GM12878 (cell line): Measurements from ENCODE around the gene EPHA7. TPM values are rescaled to one million over a fixed set of nuclear protein-coding genes. Genes with fewer than 3 reads are reported as not detected.

Source experiments
- ATAC-seq: fragments of 200-7000 bp; cut with Tn5 transposase; 3 replicates; pipeline ENCODE4 v1.9.1; 2020; ENCODE audit warnings: mild to moderate bottlenecking, moderate library complexity
- BruUV-seq: library from RNA; stranded (reverse); fragments of 400-500 nt; replicated peaks from 2 replicates; lab custom pipeline; 2021; lab: Mats Ljungman, UMichigan
- CTCF ChIA-PET: fragments of 300-600 bp; sonication (Branson Sonifier 250); formaldehyde crosslinking; extraction: SDS; loops from one replicate; lab custom pipeline; 2021; ENCODE audit warnings: inconsistent platforms; lab: Yijun Ruan, JAX
- POLR2A ChIA-PET: fragments of 350-600 bp; formaldehyde crosslinking; extraction: SDS; loops from one replicate; lab custom pipeline; 2021; ENCODE audit warnings: inconsistent platforms; lab: Charles Lee
- RAD21 ChIA-PET: fragments of 300-600 bp; sonication (Branson Sonifier 250); formaldehyde crosslinking; loops from one replicate; lab custom pipeline; 2023; ENCODE audit warnings: antibody characterized with exemption; ENCODE audit not compliant: unreplicated experiment; lab: Charles Lee
- SMC1A ChIA-PET: fragments of 300-600 bp; sonication (Branson Sonifier 250); formaldehyde crosslinking; loops from one replicate; lab custom pipeline; 2023; ENCODE audit not compliant: unreplicated experiment, uncharacterized antibody; lab: Charles Lee
- DNase-seq: peaks from one replicate; pipeline ENCODE4 v3.0.0-alpha.2; 2011; ENCODE audit warnings: low read depth, low spot score
- FAIRE-seq: peaks from 3 replicates; lab custom pipeline; 2011; peaks lifted over from hg19 to GRCh38; lab: Jason Lieb, UNC
- H2AFZ ChIP-seq: 2 replicates; pipeline ENCODE4 v1.6.0; 2011; ENCODE audit warnings: low read depth, low read length, control low read depth; ENCODE audit not compliant: control insufficient read depth
- H3K27ac ChIP-seq: 2 replicates; pipeline ENCODE4 v1.5.1; 2011; ENCODE audit warnings: control low read depth; ENCODE audit not compliant: control insufficient read depth, insufficient read depth
- H3K27me3 ChIP-seq, 2 experiments: replicated peaks in 1 of 2; 2 replicates each; pipeline versions ENCODE4 v1.6.0 to v1.6.1; 2011; ENCODE audit warnings: low read length in 1 of 2; ENCODE audit not compliant: control insufficient read depth in 2 of 2, insufficient read depth in 2 of 2
- H3K36me3 ChIP-seq, 2 experiments: 2 replicates each; pipeline ENCODE4 v1.5.1; 2011; ENCODE audit warnings: low read length in 1 of 2; ENCODE audit not compliant: control insufficient read depth in 2 of 2, insufficient read depth in 2 of 2
- H3K4me1 ChIP-seq: 2 replicates; pipeline ENCODE4 v1.6.1; 2011; ENCODE audit warnings: mild to moderate bottlenecking, low read length, moderate library complexity, mixed read lengths; ENCODE audit not compliant: control insufficient read depth, insufficient read depth
- H3K4me2 ChIP-seq: 2 replicates; pipeline ENCODE4 v1.6.0; 2011; ENCODE audit warnings: control low read depth; ENCODE audit not compliant: control insufficient read depth, insufficient read depth
- H3K4me3 ChIP-seq: fragments of 200-600 bp; sonication (generic); 2 replicates; pipeline ENCODE4 v1.5.1; 2016
- H3K79me2 ChIP-seq: 2 replicates; pipeline ENCODE4 v1.6.0; 2011; ENCODE audit warnings: low read length; ENCODE audit not compliant: control insufficient read depth, insufficient read depth
- H3K9ac ChIP-seq: 2 replicates; pipeline ENCODE4 v1.8.0; 2011; ENCODE audit warnings: low read length, control low read depth, mixed read lengths; ENCODE audit not compliant: control insufficient read depth, insufficient read depth
- H3K9me3 ChIP-seq: replicated peaks from 3 replicates; pipeline ENCODE4 v1.5.1; 2011; ENCODE audit warnings: mild to moderate bottlenecking, low read length; ENCODE audit not compliant: control insufficient read depth, insufficient read depth
- H4K20me1 ChIP-seq: 2 replicates; pipeline ENCODE4 v1.6.0; 2011; ENCODE audit not compliant: control insufficient read depth, insufficient read depth
- E2F8 ChIP-seq: fragments of 450-650 bp; IDR thresholded peaks from 2 replicates; pipeline ENCODE4 v1.6.1; 2018; ENCODE audit warnings: mild to moderate bottlenecking, low read depth, moderate library complexity; ENCODE audit not compliant: partially characterized antibody
- EZH2 ChIP-seq: IDR thresholded peaks from 2 replicates; pipeline ENCODE4 v1.6.1; 2012; ENCODE audit warnings: low read depth, mild to moderate bottlenecking, control low read depth, inconsistent platforms, low read length, borderline replicate concordance; ENCODE audit not compliant: control insufficient read depth
- JUNB ChIP-seq: IDR thresholded peaks from 2 replicates; pipeline ENCODE4 v1.6.1; 2016; ENCODE audit warnings: antibody characterized with exemption, mild to moderate bottlenecking
- MYC ChIP-seq: IDR thresholded peaks from 2 replicates; pipeline ENCODE4 v1.6.1; 2011; ENCODE audit warnings: mild to moderate bottlenecking, low read length, moderate library complexity, inconsistent platforms; ENCODE audit not compliant: insufficient read depth, insufficient replicate concordance, insufficient read length, severe bottlenecking
- PKNOX1 ChIP-seq: fragments of 450-650 bp; IDR thresholded peaks from 2 replicates; pipeline ENCODE4 v1.6.1; 2016; ENCODE audit warnings: mild to moderate bottlenecking
- WGBS: methylation state at CpG from one replicate; pipeline ENCODE4 v1.1.6; 2016; ENCODE audit warnings: low lambda C conversion rate; ENCODE audit not compliant: insufficient replicate concordance, insufficient coverage; ENCODE audit errors: missing lambda C conversion rate; 5-methylcytosine and 5-hydroxymethylcytosine counted together
- in situ Hi-C: fragments of 300-500 bp; cut with MboI; formaldehyde crosslinking; loops from 9 replicates; pipeline ENCODE4 v1.14.3; 2018; ENCODE audit warnings: mixed read lengths
- intact Hi-C: fragments of 100-400 bp; cut with micrococcal nuclease; formaldehyde crosslinking; loops from one replicate; pipeline ENCODE4 v1.14.2; 2022; ENCODE audit not compliant: unreplicated experiment
- polyA plus RNA-seq, 11 experiments: library from polyadenylated mRNA; depleted of rRNA in 4 of 11; unstranded in 6 of 11; stranded (reverse) in 5 of 11; fragments of >200 nt; fragmentation: Nextera tagmentation in 4 of 11; fragmentation: Illumina TruSeq in 1 of 11; extraction: Ambion mirVana in 4 of 11; extraction: Trizol in 1 of 11; gene quantifications; 1 replicate in 1 of 11; 2 replicates in 10 of 11; pipeline versions ENCODE4 v1.2.1 to v1.2.3, GENCODE V29; 2011 to 2016; ENCODE audit warnings: inconsistent platforms in 2 of 11, missing spikeins in 2 of 11, low read depth in 1 of 11
- total RNA-seq, 4 experiments: library from RNA; depleted of rRNA in 3 of 4; stranded (reverse); fragments of >200 nt in 3 of 4; fragmentation: Illumina TruSeq in 1 of 4; extraction: Trizol in 1 of 4; gene quantifications; 2 replicates each; pipeline versions ENCODE4 v1.2.1 to v1.2.3, GENCODE V29; 2013 to 2021

The EPHA7 gene
- total and polyA plus RNA-seq, 10 of the 15 experiments (the other 5 are each of a cell fraction or from before 2014, with no cell fraction given) = not detected

GRCh38 chr6:93417421-93418013 is 1.8 kb downstream of the EPHA7 start:
- FAIRE-seq = no peak
- H3K4me1 ChIP-seq = no peaks in the 10 kb centered on the region
- no peaks in the 10 kb centered on the region for H3K36me3 ChIP-seq
- POLR2A ChIA-PET = no interaction called here
- ATAC-seq = no peak
- no peak overlapping the region for H3K27ac ChIP-seq
- no peaks in the 10 kb centered on the region for H4K20me1 ChIP-seq
- DNase-seq = no peak
- TF ChIP-seq PKNOX1 = no peak
- no peak for TF ChIP-seq E2F8
- TF ChIP-seq MYC = no peak
- 0 out of 2 replicates have a peak, but pooled peaks have one; percentile 27 for TF ChIP-seq EZH2
- no peak for TF ChIP-seq JUNB
- TF ChIP-seq, all 136 proteins: peak for 1
- ChIA-PET CTCF (no interaction called here), SMC1A (no interaction called here), RAD21 (no interaction called here)
- Histone ChIP-seq H3K4me2 (no peak overlapping the region), H3K9ac (no peak overlapping the region), H2AFZ (no peak overlapping the region), H3K4me3 (no peak overlapping the region), H3K9me3 (no peaks in the 10 kb centered on the region; the same call in 1 of the 3 replicates), H3K27me3 (peaks cover 11 to 18% of the 10 kb centered on the region in 2 experiments; a peak in 3 of 4 replicates), H3K79me2 (no peaks in the 10 kb centered on the region)
- intact Hi-C loops = no loop called here
- no TSS peak for BruUV-seq
- in situ Hi-C loops = no loop called here
- 42% methylated on average over 27 of the region's 27 CpGs for WGBS
